HG03439 (cell line): ENCODE data around the gene MARCHF6.

Source experiments
- ATAC-seq: cut with Tn5 transposase; IDR thresholded peaks from one replicate; pipeline ENCODE4 v1.9.1; 2021; ENCODE audit warnings: mild to moderate bottlenecking, moderate library complexity; ENCODE audit not compliant: unreplicated experiment

MARCHF6 gene

GRCh38 chr5:10321882-10322281, 31.6 kb upstream of the MARCHF6 start:
- no peak for ATAC-seq

- ATAC-seq, result no peak
Observed at GRCh38 chr5:10323588-10324488, 29.7 kb upstream of the MARCHF6 start.

GRCh38 chr5:10324518-10325370, 28.8 kb upstream of the MARCHF6 start:
- no peak for ATAC-seq

GRCh38 chr5:10328323-10328722, 25.2 kb upstream of the MARCHF6 start:
- no peak for ATAC-seq

DNA sequence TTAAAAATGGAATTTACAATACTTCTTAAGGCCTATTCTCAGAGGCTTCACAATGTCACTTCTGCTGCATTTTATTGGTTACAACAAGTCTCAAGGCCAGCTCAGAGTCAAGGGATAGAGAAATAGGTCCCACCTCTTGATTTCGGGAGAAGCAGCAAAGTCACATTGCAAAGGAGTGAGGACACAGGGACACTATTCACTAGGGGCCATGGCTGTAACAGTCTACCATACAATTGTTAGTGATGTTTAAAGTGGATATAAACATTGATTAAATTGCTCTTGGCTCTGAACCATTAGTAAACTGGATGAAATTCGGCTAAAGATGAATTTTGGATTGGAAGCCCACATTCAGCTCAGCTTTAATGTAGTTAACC, 24.1 kb upstream of the MARCHF6 start:
- ATAC-seq, result no peak

GRCh38 chr5:10329820-10330481, 23.5 kb upstream of the MARCHF6 start:
- no peak for ATAC-seq

- no peak for ATAC-seq
Observed at GRCh38 chr5:10330511-10331230, 22.8 kb upstream of the MARCHF6 start.

- no peak for ATAC-seq
Observed at GRCh38 chr5:10331341-10331796, 22.1 kb upstream of the MARCHF6 start.

DNA sequence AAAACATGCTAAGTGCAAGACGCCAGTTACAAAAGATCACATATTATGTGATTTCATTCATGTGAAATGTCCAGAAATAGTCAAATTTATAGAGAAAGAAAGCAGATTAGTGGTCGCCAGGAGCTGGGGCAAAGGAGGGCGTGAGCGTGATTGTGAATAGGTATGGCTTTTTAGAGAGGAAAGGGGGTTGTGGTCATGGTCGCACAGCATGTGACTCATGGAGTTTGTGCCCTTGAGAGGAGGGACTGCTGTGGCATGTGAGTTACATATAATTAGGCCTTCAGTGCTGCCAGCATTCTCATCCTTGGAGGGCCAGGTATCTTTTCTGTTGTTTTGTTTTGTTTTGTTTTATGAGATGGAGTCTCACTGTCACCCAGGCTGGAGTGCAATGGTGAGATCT, 21.2 kb upstream of the MARCHF6 start:
- no peak for ATAC-seq

DNA sequence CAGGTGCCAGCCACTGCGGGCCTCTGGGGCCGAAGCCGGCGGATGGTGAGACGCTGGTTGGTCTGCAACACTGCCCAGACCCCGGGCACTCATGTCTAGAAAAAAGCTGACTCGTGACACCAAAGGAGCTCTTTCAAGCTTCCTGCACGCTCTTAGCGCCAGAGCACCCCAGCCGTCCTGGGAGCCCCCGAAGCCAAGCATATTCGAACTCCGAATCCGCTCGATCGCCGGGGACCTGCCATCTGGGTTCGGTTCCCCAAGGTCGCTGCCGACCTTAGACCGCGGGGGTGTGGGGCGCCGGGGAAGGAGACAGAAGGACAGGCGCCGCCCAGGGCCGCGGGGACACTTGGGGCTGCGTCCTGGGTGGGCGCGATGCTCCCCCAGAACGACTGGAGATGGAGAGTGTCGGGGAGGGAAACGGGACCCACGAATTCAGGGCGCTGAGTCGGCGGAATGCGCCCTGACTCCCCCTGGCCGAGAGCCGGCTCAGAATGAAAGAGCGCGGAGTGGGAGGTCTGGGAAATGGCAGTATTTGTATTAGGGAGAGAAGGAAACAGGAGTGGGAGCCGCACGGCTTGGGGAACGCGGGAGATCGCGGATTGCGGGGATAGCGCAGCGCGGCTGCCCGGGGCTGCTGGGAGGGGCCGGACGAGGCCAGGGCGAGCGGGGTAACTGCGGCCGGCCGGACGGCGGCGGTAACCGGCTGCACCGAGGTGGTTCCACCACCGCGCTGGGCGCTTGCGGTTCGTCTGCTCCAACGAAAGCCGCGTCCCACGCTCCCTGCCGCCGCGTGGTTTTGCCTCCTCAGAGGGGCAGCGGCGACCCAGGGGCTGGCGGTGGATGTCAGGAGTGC, 20.1 kb upstream of the MARCHF6 start:
- peak; percentile 54 for ATAC-seq

GRCh38 chr5:10334831-10335230, 18.7 kb upstream of the MARCHF6 start:
- ATAC-seq, result no peak

DNA sequence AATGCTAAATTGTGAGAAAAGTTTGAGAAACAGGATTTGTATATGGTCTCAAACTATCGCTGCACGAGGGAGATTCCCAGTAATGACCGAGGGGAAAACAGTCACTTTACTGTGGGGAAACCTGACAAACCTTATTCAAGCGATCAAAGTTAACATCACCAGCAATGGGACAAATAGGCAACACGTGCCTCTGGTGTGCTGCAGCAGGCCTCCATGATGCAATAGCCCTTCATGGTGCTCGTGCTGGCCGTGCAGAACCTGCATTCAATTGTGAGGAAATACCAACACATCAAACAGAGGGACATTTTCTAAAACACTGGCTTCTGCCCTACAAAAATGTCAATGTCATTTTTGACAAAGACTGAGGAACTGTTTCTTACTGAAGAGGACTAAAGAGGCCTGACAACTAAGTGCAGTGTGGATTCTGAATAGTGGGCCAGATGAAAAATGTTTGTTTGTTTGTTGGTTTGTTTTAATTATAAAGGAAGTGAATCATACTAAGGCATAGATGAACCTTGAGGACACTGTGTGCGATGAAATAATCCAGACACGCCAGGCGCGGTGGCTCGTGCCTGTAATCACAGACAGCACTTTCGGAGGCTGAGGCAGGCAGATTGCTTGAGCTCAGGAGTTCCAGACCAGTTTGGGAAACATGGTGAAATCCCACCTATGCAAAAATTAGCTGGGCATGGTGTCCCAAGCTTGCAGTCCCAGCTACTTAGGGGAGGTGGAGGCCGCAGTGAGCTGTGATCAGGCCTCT, 17.6 kb upstream of the MARCHF6 start:
- no peak for ATAC-seq

DNA sequence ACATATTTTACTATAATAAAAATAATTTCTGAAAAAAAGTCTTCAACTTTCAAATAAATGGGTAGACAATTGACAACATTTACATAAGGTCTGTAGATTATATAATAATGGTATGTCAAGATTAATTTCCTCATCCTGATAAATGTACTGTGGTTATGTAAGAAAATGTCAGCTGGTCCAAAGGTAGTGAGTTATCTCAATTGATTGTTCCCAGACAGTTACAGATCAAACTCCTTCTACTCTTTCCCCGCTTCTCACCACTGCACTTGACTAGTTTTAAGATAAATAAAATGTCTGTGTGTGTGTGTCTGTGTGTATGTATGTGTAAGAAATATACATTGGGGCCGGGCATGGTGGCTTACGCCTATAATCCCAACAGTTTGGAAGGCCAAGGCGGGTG, 16.4 kb upstream of the MARCHF6 start:
- ATAC-seq, result no peak

DNA sequence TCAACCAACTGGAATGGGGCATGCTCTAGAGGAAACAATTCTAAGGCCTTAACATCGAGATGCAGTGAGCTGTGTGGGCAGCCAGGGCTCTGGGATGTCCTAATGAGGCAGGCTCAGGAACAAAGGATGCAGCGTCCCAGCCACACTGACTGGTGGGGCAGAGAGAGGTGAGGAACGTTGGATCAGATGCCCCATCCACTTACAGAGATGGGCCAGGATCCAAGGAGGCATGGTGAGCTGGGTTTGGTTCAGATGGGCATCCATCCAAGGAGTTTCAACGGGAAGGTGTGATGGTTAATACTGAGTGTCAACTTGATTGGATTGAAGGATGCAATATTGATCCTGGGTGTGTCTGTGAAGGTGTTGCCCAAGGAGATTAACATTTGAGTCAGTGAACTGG, 15.5 kb upstream of the MARCHF6 start:
- ATAC-seq, result no peak

DNA sequence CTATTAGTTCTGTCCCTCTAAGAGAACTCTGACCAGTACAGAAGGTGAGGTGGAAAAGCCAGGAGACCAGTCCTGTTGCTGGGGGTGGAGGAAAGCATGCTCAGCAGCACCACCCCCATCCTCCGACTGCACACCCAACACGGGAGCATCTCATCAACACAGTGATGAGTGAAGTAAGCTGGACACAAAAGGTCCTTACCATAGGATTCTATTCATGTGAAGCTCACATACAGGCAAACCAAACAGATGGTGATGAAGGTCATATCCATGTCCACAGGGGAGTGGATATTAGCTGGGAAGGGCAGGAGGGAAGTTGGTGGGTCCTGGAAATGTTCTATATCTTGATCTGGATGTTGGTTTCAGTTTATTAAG, 14.8 kb upstream of the MARCHF6 start:
- ATAC-seq, result no peak

- ATAC-seq, result no peak
Observed at GRCh38 chr5:10339058-10339811, 14.3 kb upstream of the MARCHF6 start.

- no peak for ATAC-seq
Observed at GRCh38 chr5:10339958-10340357, 13.5 kb upstream of the MARCHF6 start.

- no peak for ATAC-seq
Observed at GRCh38 chr5:10343486-10343885, 10.0 kb upstream of the MARCHF6 start.
